Muscle layer of colon (tissue), 2 donors: Measurements from ENCODE around the gene KCTD5.
A peak's percentile ranks its signal among the peaks of the same experiment; 100 is the strongest.
"Not testable (repeated sequence)": the region's sequence is repeated elsewhere in the genome, so short reads cannot be mapped to it uniquely, and the experiment has no call there.

Source experiments
- H3K27ac ChIP-seq: one replicate; pipeline ENCODE4 v1.7.0; 2013; ENCODE audit warnings: low read depth, mild to moderate bottlenecking, low read length, moderate library complexity
- H3K27me3 ChIP-seq, 2 donors: one replicate each; pipeline ENCODE4 v1.7.0; 2013; ENCODE audit warnings: low read length in 2 of 2, mild to moderate bottlenecking in 2 of 2; ENCODE audit not compliant: insufficient read depth in 2 of 2, control insufficient read depth in 1 of 2
- H3K36me3 ChIP-seq: one replicate; pipeline ENCODE4 v1.7.0; 2013; ENCODE audit warnings: mild to moderate bottlenecking, low read length; ENCODE audit not compliant: insufficient read depth
- H3K4me1 ChIP-seq: one replicate; pipeline ENCODE4 v1.7.0; 2013; ENCODE audit warnings: mild to moderate bottlenecking, low read length; ENCODE audit not compliant: insufficient read depth
- H3K4me3 ChIP-seq, 2 donors: one replicate each; pipeline ENCODE4 v1.7.0; 2013; ENCODE audit warnings: low read length in 2 of 2, low read depth in 1 of 2, mild to moderate bottlenecking in 1 of 2, moderate library complexity in 1 of 2
- H3K9ac ChIP-seq: one replicate; pipeline ENCODE4 v1.7.0; 2013; ENCODE audit warnings: low read length
- H3K9me3 ChIP-seq: one replicate; pipeline ENCODE4 v1.7.0; 2013; ENCODE audit warnings: mild to moderate bottlenecking, low read length
- donor health status: abdominal sarcoma.
- donor health status: Adenocarcinoma of cecum.

Gene KCTD5

DNA sequence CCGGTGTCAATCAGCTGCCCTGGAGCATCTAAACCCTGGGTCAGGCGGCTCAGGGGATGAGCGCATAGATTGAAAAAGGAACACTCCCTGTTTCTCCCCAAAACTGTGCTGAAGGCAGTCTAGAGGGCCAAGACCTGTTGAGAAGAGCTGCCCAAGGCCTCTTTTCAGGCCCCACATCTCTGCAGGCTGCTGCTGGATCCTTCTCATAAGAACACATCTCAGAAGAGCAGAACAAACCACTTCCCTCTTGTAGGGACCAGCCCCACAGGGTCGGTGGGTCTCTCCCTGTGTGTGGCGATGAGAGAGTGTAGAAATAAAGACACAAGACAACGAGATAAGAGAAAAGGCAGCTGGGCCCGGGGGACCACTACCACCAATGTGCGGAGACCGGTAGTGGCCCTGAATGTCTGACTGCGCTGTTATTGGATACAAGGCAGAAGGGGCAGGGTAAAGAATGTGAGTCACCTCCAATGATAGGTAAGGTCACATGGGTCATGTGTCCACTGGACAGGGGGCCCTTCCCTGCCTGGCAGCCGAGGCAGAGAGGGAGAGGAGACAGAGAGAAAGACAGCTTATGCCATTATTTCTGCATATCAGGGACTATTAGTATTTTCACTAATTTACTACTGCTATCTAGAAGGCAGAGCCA, 22.2 kb upstream of the KCTD5 start:
- H3K36me3 ChIP-seq, H3K9ac ChIP-seq, H3K4me3 ChIP-seq, H3K27ac ChIP-seq, H3K9me3 ChIP-seq, H3K27me3 ChIP-seq, H3K4me1 ChIP-seq: not testable (repeated sequence)

DNA sequence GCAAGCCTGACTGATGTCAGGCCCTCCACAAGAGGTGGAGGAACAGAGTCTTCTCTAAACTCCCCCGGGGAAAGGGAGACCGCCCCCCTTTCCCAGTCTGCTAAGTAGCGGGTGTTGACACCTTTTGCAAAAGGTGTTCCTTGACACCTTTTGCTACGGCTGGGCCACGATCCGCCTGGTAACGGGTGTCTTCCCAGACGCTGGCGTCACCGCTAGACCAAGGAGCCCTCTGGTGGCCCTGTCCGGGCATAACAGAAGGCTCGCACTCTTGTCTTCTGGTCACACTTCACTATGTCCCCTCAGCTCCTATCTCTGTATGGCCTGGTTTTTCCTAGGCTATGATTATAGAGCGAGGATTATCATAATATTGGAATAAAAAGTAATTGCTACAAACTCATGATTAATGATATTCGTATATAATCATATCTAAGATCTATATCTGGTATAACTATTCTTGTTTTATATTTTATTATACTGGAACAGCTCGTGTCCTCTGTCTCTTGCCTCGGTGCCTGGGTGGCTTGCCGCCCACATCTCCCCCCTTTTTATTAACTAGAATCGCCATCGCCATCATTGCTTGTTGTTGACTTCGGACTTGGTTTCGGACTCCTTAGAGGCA, 21.5 kb upstream of the KCTD5 start:
- not testable (repeated sequence) for H3K9ac ChIP-seq, H3K27ac ChIP-seq, H3K4me3 ChIP-seq, H3K4me1 ChIP-seq, H3K9me3 ChIP-seq, H3K27me3 ChIP-seq, H3K36me3 ChIP-seq

DNA sequence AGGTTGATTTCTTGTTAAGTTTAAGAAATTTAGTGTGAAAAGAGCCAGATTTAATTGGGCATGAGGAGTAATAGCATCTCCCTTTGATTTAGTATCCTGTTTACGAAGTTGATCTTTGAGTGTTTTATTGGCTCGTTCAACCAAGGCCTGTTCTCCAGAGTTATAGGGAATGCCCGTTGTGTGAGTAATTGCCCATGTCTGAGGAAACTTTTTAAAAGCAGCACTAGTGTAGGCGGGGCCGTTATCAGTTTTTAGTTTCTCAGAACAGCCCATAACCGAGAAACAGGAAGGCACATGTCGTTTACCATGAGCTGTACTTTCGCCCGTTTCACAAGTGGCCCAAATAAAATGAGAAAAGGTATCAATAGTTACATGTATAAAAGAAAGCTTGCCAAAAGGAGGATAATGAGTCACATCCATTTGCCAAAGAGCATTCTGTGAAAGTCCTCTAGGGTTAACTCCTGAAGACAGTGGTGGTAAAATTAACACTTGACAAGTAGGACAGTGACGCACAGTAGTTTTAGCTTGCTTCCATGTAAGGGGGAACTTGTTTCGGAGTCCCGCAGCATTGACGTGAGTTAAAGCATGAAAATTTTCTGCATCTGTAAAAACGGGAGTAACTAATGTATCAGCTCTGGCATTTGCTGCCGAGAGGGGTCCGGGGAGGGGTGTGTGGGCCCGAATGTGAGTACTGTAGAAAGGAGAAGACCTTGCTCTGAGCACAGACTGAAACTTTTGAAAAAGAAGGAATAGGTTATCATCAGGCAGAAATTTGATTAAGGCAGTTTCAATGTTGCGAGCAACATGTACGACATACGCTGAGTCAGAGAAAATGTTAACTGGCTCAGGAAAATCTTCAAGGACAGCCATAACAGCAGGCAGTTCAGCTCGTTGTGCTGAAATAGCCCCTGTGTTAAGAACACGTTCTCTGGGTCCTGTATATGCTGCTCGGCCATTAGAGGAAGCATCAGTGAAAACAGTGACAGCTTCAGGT, 18.5 kb upstream of the KCTD5 start:
- no peak overlapping the region for H3K9ac ChIP-seq
- H3K9me3 ChIP-seq = no peaks in the 10 kb centered on the region
- H3K4me3 ChIP-seq = no peak overlapping the region
- H3K27ac ChIP-seq = no peak overlapping the region
- H3K27me3 ChIP-seq = no peaks in the 10 kb centered on the region
- no peaks in the 10 kb centered on the region for H3K4me1 ChIP-seq
- H3K36me3 ChIP-seq = no peaks in the 10 kb centered on the region

DNA sequence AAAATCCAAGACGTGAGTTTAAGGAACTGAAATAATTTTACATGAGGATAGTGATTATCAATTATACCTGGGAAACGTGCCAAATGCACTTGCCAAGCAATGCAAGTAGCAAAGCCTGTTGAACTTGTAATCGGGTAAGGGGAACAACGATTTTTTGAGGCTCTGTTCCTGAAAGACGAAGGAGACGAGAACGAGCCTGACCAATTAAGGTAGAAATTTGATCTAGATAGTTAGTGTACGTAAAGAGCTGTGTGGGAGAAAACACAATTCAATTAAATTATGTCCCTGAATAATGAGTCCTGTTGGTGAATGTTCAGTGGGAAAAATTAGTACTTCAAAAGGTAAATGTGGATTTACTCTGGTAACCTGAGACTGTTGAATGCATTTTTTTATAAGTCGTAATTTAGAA, 17.7 kb upstream of the KCTD5 start:
- Histone ChIP-seq H3K27ac (no peak overlapping the region), H3K4me3 (no peak overlapping the region), H3K9me3 (no peaks in the 10 kb centered on the region), H3K27me3 (no peaks in the 10 kb centered on the region), H3K9ac (no peak overlapping the region), H3K4me1 (no peaks in the 10 kb centered on the region), H3K36me3 (no peaks in the 10 kb centered on the region)

DNA sequence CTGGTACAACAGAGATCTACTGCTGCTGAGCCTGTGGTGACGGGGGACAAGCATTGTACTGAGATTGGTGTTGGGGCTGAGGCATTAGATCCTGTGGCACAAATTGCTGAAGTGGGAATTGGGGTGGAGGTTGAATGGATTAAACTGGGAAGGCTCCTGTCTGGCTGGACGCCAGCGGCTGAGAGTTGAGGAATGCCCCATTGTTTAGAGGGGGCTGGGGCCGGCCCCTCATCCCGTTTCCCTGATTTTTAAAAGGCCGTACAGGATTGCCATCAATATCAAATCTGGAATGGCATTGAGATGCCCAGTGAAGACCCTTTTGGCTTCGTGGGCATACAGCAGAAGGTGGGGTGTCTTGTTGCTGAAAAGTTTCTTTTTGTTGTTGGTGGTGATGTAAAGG, 15.7 kb upstream of the KCTD5 start:
- H3K4me3 ChIP-seq, H3K4me1 ChIP-seq, H3K9me3 ChIP-seq, H3K9ac ChIP-seq, H3K27ac ChIP-seq, H3K36me3 ChIP-seq, H3K27me3 ChIP-seq: not testable (repeated sequence)

DNA sequence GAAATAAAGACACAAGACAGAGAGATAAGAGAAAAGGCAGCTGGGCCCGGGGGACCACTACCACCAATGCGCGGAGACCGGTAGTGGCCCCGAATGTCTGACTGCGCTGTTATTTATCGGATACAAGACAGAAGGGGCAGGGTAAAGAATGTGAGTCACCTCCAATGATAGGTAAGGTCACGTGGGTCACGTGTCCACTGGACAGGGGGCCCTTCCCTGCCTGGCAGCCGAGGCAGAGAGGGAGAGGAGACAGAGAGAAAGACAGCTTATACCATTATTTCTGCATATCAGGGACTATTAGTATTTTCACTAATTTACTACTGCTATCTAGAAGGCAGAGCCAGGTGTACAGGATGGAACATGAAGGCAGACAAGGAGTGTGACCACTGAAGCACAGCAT, 12.7 kb upstream of the KCTD5 start:
- not testable (repeated sequence) for H3K27me3 ChIP-seq, H3K9ac ChIP-seq, H3K27ac ChIP-seq, H3K36me3 ChIP-seq, H3K4me3 ChIP-seq, H3K9me3 ChIP-seq
- H3K4me1 ChIP-seq = peaks cover 12% of the 10 kb centered on the region

DNA sequence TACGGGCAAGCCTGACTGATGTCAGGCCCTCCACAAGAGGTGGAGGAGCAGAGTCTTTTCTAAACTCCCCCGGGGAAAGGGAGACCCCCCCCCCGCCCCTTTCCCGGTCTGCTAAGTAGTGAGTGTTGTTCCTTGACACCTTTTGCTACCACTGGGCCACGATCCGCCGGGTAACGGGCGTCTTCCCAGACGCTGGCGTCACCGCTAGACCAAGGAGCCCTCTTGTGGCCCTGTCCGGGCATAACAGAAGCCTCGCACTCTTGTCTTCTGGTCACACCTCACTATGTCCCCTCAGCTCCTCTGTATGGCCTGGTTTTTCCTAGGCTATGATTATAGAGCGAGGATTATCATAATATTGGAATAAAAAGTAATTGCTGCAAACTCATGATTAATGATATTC, 12.3 kb upstream of the KCTD5 start:
- H3K9me3 ChIP-seq, H3K4me3 ChIP-seq, H3K36me3 ChIP-seq, H3K27ac ChIP-seq, H3K27me3 ChIP-seq, H3K9ac ChIP-seq: not testable (repeated sequence)
- peaks cover 12% of the 10 kb centered on the region for H3K4me1 ChIP-seq

DNA sequence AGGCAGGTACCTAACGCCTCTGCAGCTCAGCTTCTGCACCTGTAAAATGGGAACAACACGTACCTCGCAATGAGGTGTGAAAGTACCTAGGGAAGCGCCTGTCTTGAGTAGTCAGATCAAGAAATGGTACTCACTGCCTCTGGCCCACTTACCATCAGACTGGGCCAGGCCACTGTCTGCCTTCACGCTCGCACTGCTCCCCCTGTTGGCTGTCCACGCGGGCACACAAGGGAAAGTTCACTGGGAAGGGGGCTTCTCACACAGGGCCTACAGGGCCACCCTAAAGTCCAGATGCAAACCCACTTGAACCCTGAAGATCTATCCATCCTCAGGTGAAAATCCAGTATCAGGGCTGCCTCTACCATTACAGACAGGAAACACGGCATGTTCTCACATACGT, 11.1 kb upstream of the KCTD5 start:
- H3K4me3 ChIP-seq, H3K36me3 ChIP-seq, H3K9me3 ChIP-seq, H3K27me3 ChIP-seq, H3K9ac ChIP-seq, H3K27ac ChIP-seq: not testable (repeated sequence)
- H3K4me1 ChIP-seq = peaks cover 12% of the 10 kb centered on the region

DNA sequence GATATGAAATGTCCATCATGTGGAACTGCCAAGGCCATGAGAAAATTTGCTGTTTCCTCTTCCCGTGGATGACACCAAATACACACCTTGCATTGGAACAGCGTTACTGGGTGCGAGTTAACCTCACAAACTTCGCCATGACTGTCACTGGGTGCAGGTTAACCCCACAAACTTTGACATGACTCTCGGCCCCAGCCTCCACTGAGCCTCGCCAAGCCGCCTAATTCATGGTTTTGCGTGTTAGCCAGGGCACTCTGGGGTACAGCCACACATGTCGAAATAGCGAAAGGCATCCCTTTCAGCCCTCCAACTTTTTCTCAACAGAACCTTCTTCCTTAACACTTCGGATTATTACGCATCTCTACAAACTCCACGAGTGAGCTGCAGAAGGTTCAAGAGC, 10.6 kb upstream of the KCTD5 start:
- Histone ChIP-seq H3K9me3 (no peaks in the 10 kb centered on the region), H3K27ac (no peak overlapping the region), H3K4me1 (peaks cover 12% of the 10 kb centered on the region), H3K27me3 (no peaks in the 10 kb centered on the region), H3K4me3 (peak overlapping the region in 1 of 2 donors; percentile 47), H3K36me3 (peaks cover 7% of the 10 kb centered on the region), H3K9ac (peak overlapping the region; percentile 61)

DNA sequence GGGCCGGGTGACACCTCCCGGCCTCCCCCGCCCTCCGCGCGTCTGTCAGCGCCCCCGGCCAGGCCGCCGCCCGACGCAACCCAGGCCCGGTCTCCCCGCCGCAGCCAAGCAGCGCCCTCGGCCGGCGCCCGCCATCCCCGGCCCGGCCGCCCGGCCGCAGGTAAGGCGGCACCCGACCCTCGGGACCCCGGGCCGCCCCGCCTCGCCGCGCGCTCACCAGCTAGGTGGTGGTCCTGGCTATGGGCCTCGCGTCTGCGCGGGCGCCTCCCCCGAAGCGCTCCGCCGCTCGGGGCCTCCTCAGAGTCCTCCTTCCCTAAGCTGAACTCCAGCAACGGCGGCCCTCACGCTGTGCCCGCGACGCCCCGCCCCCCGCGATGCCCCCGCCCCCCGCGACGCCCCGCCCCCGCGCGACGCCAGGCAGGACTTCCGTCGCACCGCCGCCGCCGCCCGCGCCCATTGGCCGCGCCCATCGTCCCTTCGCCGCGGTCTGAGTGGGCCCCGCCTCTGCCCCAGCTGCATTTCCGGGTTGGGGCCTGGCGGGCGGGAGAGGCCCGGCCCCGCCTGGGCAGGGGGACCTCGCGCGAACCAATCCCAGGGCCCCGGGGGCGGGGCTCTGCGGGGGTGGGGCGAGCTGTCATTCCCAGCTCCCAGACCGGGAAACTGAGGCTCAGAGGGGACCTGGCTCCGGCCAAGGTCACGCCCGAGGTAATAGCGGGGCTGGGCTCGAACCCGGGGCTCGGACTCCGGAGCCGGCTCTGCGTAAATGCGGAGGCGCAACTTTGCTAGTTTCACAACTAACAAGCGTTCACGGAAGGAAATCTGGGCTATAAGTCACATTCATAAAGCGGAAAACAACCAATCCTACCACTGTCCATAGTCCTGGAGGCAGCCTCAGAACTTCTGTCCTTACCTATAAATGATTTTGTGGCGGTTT, 9.0 kb upstream of the KCTD5 start:
- peak overlapping the region; percentile 75 to 81 for H3K4me3 ChIP-seq
- no peaks in the 10 kb centered on the region for H3K27me3 ChIP-seq
- H3K27ac ChIP-seq = peak overlapping the region; percentile 78
- peak overlapping the region; percentile 57 for H3K9ac ChIP-seq
- H3K4me1 ChIP-seq = peaks cover 12% of the 10 kb centered on the region
- no peaks in the 10 kb centered on the region for H3K9me3 ChIP-seq
- peaks cover 7% of the 10 kb centered on the region for H3K36me3 ChIP-seq

DNA sequence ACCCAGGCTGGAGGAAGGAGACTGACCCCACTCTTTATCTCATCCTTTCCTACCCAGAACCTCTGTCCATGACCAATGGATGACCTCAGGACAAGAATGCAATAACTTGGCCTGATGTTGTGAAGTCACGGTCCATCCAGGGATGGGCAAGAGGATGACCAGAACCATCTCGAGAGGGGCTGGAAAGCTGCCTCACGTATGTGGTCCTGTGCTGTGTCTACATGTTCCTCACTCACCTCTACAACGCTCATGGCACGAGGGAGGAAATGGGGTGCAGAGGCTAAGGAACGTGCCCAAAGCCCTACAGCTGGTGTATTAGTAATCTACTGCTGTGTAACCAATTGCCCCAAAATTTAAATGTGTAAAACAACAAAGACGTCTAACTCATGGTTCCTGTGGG, 7.3 kb upstream of the KCTD5 start:
- no peaks in the 10 kb centered on the region for H3K27me3 ChIP-seq
- H3K36me3 ChIP-seq = peaks cover 7% of the 10 kb centered on the region
- H3K9ac ChIP-seq = no peak overlapping the region
- no peak overlapping the region for H3K27ac ChIP-seq
- H3K4me3 ChIP-seq = no peak overlapping the region
- H3K4me1 ChIP-seq = peaks cover 12% of the 10 kb centered on the region
- no peaks in the 10 kb centered on the region for H3K9me3 ChIP-seq
